Epithelial cell of proximal tubule (primary cell): ENCODE data around the gene CPLX3. TPM values are rescaled to one million over a fixed set of nuclear protein-coding genes. Genes with fewer than 3 reads are reported as not detected.

ENCODE experiments used
- DNase-seq: peaks from one replicate; pipeline ENCODE4 v3.0.0-alpha.2; 2011; ENCODE audit warnings: low read depth
- H3K4me3 ChIP-seq: 2 replicates; pipeline ENCODE4 v1.5.1; 2011; ENCODE audit warnings: low read depth, mild to moderate bottlenecking, low read length
- total RNA-seq: library from RNA; depleted of rRNA; stranded (reverse); fragments of >200 nt; gene quantifications from 2 replicates; pipeline ENCODE4 v1.2.3, GENCODE V29; 2015
- TF ChIP-seq, protein P1 (sequence below): conservative IDR thresholded peaks from 2 replicates; pipeline ENCODE4 v1.5.1; 2012; ENCODE audit warnings: low read depth, mild to moderate bottlenecking, low read length

CPLX3 gene
- total RNA-seq, 1 donor from 2014 or later = not detected

- TF ChIP-seq, protein P1, sequence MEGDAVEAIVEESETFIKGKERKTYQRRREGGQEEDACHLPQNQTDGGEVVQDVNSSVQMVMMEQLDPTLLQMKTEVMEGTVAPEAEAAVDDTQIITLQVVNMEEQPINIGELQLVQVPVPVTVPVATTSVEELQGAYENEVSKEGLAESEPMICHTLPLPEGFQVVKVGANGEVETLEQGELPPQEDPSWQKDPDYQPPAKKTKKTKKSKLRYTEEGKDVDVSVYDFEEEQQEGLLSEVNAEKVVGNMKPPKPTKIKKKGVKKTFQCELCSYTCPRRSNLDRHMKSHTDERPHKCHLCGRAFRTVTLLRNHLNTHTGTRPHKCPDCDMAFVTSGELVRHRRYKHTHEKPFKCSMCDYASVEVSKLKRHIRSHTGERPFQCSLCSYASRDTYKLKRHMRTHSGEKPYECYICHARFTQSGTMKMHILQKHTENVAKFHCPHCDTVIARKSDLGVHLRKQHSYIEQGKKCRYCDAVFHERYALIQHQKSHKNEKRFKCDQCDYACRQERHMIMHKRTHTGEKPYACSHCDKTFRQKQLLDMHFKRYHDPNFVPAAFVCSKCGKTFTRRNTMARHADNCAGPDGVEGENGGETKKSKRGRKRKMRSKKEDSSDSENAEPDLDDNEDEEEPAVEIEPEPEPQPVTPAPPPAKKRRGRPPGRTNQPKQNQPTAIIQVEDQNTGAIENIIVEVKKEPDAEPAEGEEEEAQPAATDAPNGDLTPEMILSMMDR = no peak
- no peak overlapping the region for H3K4me3 ChIP-seq
- DNase-seq = no peak
These were observed 18.1 kb downstream of the CPLX3 start for GRCh38 chr15:74844319-74845207.

- DNase-seq = no peak
- no peak overlapping the region for H3K4me3 ChIP-seq
- TF ChIP-seq, protein P1 = no peak
These were observed 18.8 kb downstream of the CPLX3 start for GRCh38 chr15:74845208-74845568.

DNA sequence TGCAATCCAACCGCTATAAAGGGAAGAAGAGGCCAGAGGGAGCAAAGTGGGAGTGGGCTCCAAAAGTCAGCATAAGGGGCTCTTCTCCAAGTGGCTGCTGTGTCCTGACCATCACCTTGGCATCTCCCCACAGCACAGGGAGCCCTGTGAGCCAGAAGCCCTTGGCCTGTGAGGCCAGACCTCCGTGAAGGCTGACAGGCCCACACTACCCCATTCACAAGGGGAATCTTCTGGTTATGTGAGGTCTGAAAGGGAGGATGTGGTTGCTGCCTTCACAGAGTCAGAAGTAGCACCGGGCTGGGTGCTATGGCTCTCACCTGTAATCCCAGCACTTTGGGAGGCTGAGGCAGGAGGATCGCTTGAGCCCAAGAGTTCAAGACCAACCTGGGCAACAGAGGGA is 19.2 kb downstream of the CPLX3 start:
- no peak for DNase-seq
- TF ChIP-seq, protein P1 = no peak
- H3K4me3 ChIP-seq = no peak overlapping the region

- DNase-seq = no peak
- no peak overlapping the region for H3K4me3 ChIP-seq
- TF ChIP-seq, protein P1 = no peak
These were observed 21.0 kb downstream of the CPLX3 start for GRCh38 chr15:74847432-74847831.

- DNase-seq = no peak
- H3K4me3 ChIP-seq = no peak overlapping the region
- TF ChIP-seq, protein P1 = no peak
These were observed 24.0 kb downstream of the CPLX3 start for GRCh38 chr15:74850393-74850792.

DNA sequence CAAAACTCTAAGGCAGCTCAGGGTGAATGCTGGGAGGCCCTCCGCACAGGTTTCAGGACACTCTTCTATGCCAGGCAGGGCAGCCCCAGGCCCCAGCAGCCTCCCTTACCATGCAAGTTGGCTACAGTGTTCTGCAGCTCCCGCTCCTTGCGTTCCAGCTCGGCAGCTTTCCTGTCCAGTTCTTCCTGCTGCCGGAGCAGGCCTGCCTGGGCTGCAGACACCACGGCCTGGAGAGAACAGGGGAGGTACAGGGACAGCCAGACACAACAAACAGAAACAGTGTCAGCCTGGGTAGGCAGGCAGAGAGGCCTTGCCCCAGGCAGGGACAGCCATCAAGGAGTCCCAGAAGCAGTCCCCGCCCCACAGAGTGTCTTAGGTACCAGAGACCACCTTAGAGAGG is 25.5 kb downstream of the CPLX3 start:
- no peak for DNase-seq
- TF ChIP-seq, protein P1 = no peak
- H3K4me3 ChIP-seq = no peak overlapping the region
